T47D (cell line): Measurements from ENCODE around the gene ATP5ME.
"Not testable (repeated sequence)": the region's sequence is repeated elsewhere in the genome, so short reads cannot be mapped to it uniquely, and the experiment has no call there.

ENCODE experiments used
- DNase-seq, 2 experiments: peaks; one replicate each; pipeline versions ENCODE4 v3.0.0 to v3.0.0-alpha.2; 2011 to 2012; ENCODE audit warnings: low read depth in 1 of 2, low spot score in 1 of 2
- JUND ChIP-seq: IDR thresholded peaks from 2 replicates; pipeline ENCODE4 v1.6.1; 2012; ENCODE audit warnings: low read depth
- in situ Hi-C: cut with HindIII; loops from 2 replicates; pipeline ENCODE4 v1.10.0; 2016; ENCODE audit warnings: low sequenced_read_pairs, low pct_unique_long_range_greater_than_20kb

Gene ATP5ME

GRCh38 chr4:651884-652642 lies 22.0 kb downstream of the ATP5ME start:
- TF ChIP-seq JUND = no peak
- in situ Hi-C loops = no loop called here
- DNase-seq = no peak

GRCh38 chr4:650951-651883 lies 22.9 kb downstream of the ATP5ME start:
- in situ Hi-C loops = no loop called here
- TF ChIP-seq JUND = no peak
- no peak for DNase-seq

GRCh38 chr4:650461-650860 lies 23.6 kb downstream of the ATP5ME start:
- DNase-seq = no peak
- in situ Hi-C loops = no loop called here
- TF ChIP-seq JUND = no peak

- in situ Hi-C loops = no loop called here
- DNase-seq = no peak
- TF ChIP-seq JUND = no peak
Observed at GRCh38 chr4:649751-650310, 24.2 kb downstream of the ATP5ME start.

- in situ Hi-C loops = no loop called here
- TF ChIP-seq JUND = no peak
Observed at GRCh38 chr4:649293-649625, 24.8 kb downstream of the ATP5ME start.

GRCh38 chr4:648579-649292 lies 25.3 kb downstream of the ATP5ME start:
- in situ Hi-C loops = no loop called here
- no peak for DNase-seq
- no peak for TF ChIP-seq JUND

More at GRCh38 chr4:649293-649625, 24.8 kb downstream of the ATP5ME start:
- no peak for DNase-seq

- in situ Hi-C loops = no loop called here
- TF ChIP-seq JUND = no peak
- no peak for DNase-seq
Observed at GRCh38 chr4:647481-647880, 26.6 kb downstream of the ATP5ME start.

GRCh38 chr4:646460-646859 lies 27.6 kb downstream of the ATP5ME start:
- in situ Hi-C loops = no loop called here
- DNase-seq = no peak
- no peak for TF ChIP-seq JUND

GRCh38 chr4:642366-642765 lies 31.7 kb downstream of the ATP5ME start:
- in situ Hi-C loops, DNase-seq: not testable (repeated sequence)

- no peak for TF ChIP-seq JUND
- no peak for DNase-seq
- in situ Hi-C loops = no loop called here
Observed at GRCh38 chr4:637536-638280, 36.4 kb downstream of the ATP5ME start.

- no peak for DNase-seq
- no peak for TF ChIP-seq JUND
- in situ Hi-C loops = no loop called here
Observed at GRCh38 chr4:636628-637159, 37.4 kb downstream of the ATP5ME start.
